HepG2 (cell line): ENCODE measurements around the gene AHNAK. TPM values are rescaled to one million over a fixed set of nuclear protein-coding genes. Genes with fewer than 3 reads are reported as not detected.

Source experiments
- ADNP ChIP-seq: sonication (generic); formaldehyde crosslinking; IDR thresholded peaks from 2 replicates; pipeline ENCODE4 v1.4.0; 2020; ENCODE audit warnings: missing genetic modification reagents
- CBX5 ChIP-seq: sonication (generic); formaldehyde crosslinking; IDR thresholded peaks from 2 replicates; pipeline ENCODE4 v1.4.0; 2020; ENCODE audit warnings: missing genetic modification reagents, borderline replicate concordance
- CENPX ChIP-seq: sonication (generic); formaldehyde crosslinking; IDR thresholded peaks from 2 replicates; pipeline ENCODE4 v1.9.0; 2021; ENCODE audit warnings: mild to moderate bottlenecking, missing genetic modification reagents, moderate library complexity
- ELF3 ChIP-seq: IDR thresholded peaks from 2 replicates; pipeline ENCODE4 v1.6.1; 2016; ENCODE audit warnings: missing genetic modification reagents, missing compliant biosample characterization
- KAT2B ChIP-seq: fragments of 150-350 bp; IDR thresholded peaks from 2 replicates; pipeline ENCODE4 v1.6.1; 2014; ENCODE audit warnings: low read depth, low read length, borderline replicate concordance
- KDM5A ChIP-seq: fragments of 200-600 bp; sonication (generic); IDR thresholded peaks from 2 replicates; pipeline ENCODE4 v1.7.0; 2018; ENCODE audit warnings: antibody characterized with exemption, mild to moderate bottlenecking, low read length, borderline replicate concordance
- MTF1 ChIP-seq: sonication (generic); formaldehyde crosslinking; IDR thresholded peaks from 2 replicates; pipeline ENCODE4 v1.5.0; 2020; ENCODE audit warnings: missing genetic modification reagents
- MYNN ChIP-seq: sonication (generic); formaldehyde crosslinking; IDR thresholded peaks from 2 replicates; pipeline ENCODE4 v1.4.0; 2020; ENCODE audit warnings: mild to moderate bottlenecking, low read depth, missing genetic modification reagents
- SAP130 ChIP-seq: IDR thresholded peaks from 2 replicates; pipeline ENCODE4 v1.6.1; 2016; ENCODE audit warnings: low read depth
- SMARCC2 ChIP-seq: fragments of 450-650 bp; IDR thresholded peaks from 2 replicates; pipeline ENCODE4 v1.6.1; 2017; ENCODE audit warnings: antibody characterized with exemption, mild to moderate bottlenecking
- TBX2 ChIP-seq: sonication (generic); formaldehyde crosslinking; IDR thresholded peaks from 2 replicates; pipeline ENCODE4 v1.5.0; 2020; ENCODE audit warnings: missing genetic modification reagents, mild to moderate bottlenecking, borderline replicate concordance
- TMF1 ChIP-seq: sonication (generic); formaldehyde crosslinking; IDR thresholded peaks from 2 replicates; pipeline ENCODE4 v1.8.1; 2022; ENCODE audit warnings: low read depth, missing genetic modification reagents
- YEATS2 ChIP-seq: sonication (generic); formaldehyde crosslinking; IDR thresholded peaks from 2 replicates; pipeline ENCODE4 v1.4.0; 2020; ENCODE audit warnings: missing genetic modification reagents, borderline replicate concordance
- YY1 ChIP-seq: IDR thresholded peaks from 2 replicates; pipeline ENCODE4 v1.6.1; 2011; ENCODE audit warnings: low read length, low read depth, moderate library complexity, mild to moderate bottlenecking; ENCODE audit not compliant: insufficient read depth, insufficient replicate concordance
- ZBTB42 ChIP-seq: sonication (generic); formaldehyde crosslinking; IDR thresholded peaks from 2 replicates; pipeline ENCODE4 v1.5.0; 2020; ENCODE audit warnings: mild to moderate bottlenecking, missing genetic modification reagents
- ZFP36L1 ChIP-seq: sonication (generic); formaldehyde crosslinking; IDR thresholded peaks from 2 replicates; pipeline ENCODE4 v1.8.0; 2022; ENCODE audit warnings: mild to moderate bottlenecking, missing genetic modification reagents, moderate library complexity
- ZNF17 ChIP-seq: sonication (generic); formaldehyde crosslinking; IDR thresholded peaks from 2 replicates; pipeline ENCODE4 v1.5.0; 2020; ENCODE audit warnings: mild to moderate bottlenecking, missing genetic modification reagents
- ZNF296 ChIP-seq: sonication (generic); formaldehyde crosslinking; conservative IDR thresholded peaks from 2 replicates; pipeline ENCODE4 v1.5.0; 2020; ENCODE audit warnings: mild to moderate bottlenecking, missing genetic modification reagents
- ZNF451 ChIP-seq: sonication (generic); formaldehyde crosslinking; IDR thresholded peaks from 2 replicates; pipeline ENCODE4 v1.5.0; 2020; ENCODE audit warnings: mild to moderate bottlenecking, missing genetic modification reagents
- ZNF562 ChIP-seq: sonication (generic); formaldehyde crosslinking; IDR thresholded peaks from 2 replicates; pipeline ENCODE4 v1.8.0; 2022; ENCODE audit warnings: missing genetic modification reagents, borderline replicate concordance
- ZNF564 ChIP-seq: sonication (generic); formaldehyde crosslinking; IDR thresholded peaks from 2 replicates; pipeline ENCODE4 v1.8.1; 2023; ENCODE audit warnings: mild to moderate bottlenecking, missing genetic modification reagents
- ZNF615 ChIP-seq: sonication (generic); formaldehyde crosslinking; IDR thresholded peaks from 2 replicates; pipeline ENCODE4 v1.5.0; 2020; ENCODE audit warnings: mild to moderate bottlenecking, missing genetic modification reagents, borderline replicate concordance
- ZSCAN22 ChIP-seq: sonication (generic); formaldehyde crosslinking; IDR thresholded peaks from 2 replicates; pipeline ENCODE4 v1.4.0; 2020; ENCODE audit warnings: mild to moderate bottlenecking, missing genetic modification reagents
- ZSCAN31 ChIP-seq: sonication (generic); formaldehyde crosslinking; IDR thresholded peaks from 2 replicates; pipeline ENCODE4 v1.5.0; 2020; ENCODE audit warnings: low read depth, mild to moderate bottlenecking, missing genetic modification reagents
- polyA plus RNA-seq, 8 experiments: library from polyadenylated mRNA; depleted of rRNA in 3 of 8; stranded (reverse) in 7 of 8; unstranded in 1 of 8; fragments of >200 nt; fragmentation: Illumina TruSeq in 4 of 8; extraction: Trizol in 4 of 8; gene quantifications; 2 replicates each; pipeline versions ENCODE4 v1.2.1 to v1.2.3, GENCODE V29; 2011 to 2016; ENCODE audit warnings: low read depth in 4 of 8, missing spikeins in 1 of 8, mixed read lengths in 1 of 8; ENCODE audit not compliant: insufficient read depth in 1 of 8
- total RNA-seq, 5 experiments: library from RNA; depleted of rRNA; stranded (reverse); fragments of >200 nt; fragmentation: Illumina TruSeq; extraction: Trizol; gene quantifications; 2 replicates each; pipeline ENCODE4 v1.2.3, GENCODE V29; 2016; ENCODE audit warnings: low read depth in 1 of 5
- TF ChIP-seq, protein P1 (sequence below): sonication (generic); formaldehyde crosslinking; IDR thresholded peaks from 2 replicates; pipeline ENCODE4 v1.4.0; 2020; ENCODE audit warnings: missing genetic modification reagents

The AHNAK gene
- total and polyA plus RNA-seq, 2 of the 13 experiments (the other 11 are each of a cell fraction or from before 2014, with no cell fraction given) = 23.4 to 25.0 TPM

DNA sequence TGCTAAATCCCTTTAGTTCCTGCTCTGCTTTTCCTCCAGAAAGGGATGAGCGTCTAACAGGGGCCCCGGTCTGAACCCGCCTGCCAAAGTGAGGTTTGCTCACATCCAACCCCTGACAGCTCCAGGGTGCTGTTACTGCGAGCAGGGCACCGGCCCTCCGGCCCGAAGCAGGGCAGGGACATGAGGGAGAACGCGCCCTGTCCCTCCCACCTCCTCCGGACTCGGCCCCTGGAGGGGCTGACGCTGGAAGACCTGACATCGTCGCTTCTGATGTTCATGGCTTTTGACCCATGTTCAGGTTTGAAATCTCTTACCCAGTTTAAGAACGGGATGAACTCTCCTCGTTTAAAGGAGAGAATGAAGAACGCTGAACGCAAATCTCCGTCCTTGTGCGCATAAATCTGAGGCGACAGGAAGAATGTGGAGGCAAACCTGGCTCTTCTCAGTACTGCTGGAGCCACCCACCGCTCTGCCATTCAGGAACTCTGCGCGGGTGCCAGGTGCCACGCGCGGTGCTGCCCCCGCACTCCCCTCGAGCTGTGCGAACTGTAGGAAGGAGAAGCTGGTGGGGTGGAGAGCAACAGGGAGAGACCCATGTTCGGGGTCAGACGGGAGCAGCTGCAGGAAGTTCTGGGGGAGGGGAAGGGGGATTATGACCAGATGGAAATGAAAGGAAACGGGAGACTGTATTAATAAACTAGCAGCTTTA is 27.9 kb upstream of the AHNAK start (continued):
- TF ChIP-seq KDM5A = no peak
- no peak for TF ChIP-seq ELF3 (CRISPR knock-in tag)
- no peak for TF ChIP-seq ADNP (CRISPR knock-in tag)
- TF ChIP-seq ZSCAN31 = peak; percentile 39
- TF ChIP-seq ZNF615 (CRISPR knock-in tag) = no peak
- no peak for TF ChIP-seq ZNF296
- TF ChIP-seq ZNF451 (CRISPR knock-in tag) = no peak
- TF ChIP-seq ZNF17 (CRISPR knock-in tag) = no peak
- TF ChIP-seq CENPX (CRISPR knock-in tag) = no peak
- TF ChIP-seq, protein P1, sequence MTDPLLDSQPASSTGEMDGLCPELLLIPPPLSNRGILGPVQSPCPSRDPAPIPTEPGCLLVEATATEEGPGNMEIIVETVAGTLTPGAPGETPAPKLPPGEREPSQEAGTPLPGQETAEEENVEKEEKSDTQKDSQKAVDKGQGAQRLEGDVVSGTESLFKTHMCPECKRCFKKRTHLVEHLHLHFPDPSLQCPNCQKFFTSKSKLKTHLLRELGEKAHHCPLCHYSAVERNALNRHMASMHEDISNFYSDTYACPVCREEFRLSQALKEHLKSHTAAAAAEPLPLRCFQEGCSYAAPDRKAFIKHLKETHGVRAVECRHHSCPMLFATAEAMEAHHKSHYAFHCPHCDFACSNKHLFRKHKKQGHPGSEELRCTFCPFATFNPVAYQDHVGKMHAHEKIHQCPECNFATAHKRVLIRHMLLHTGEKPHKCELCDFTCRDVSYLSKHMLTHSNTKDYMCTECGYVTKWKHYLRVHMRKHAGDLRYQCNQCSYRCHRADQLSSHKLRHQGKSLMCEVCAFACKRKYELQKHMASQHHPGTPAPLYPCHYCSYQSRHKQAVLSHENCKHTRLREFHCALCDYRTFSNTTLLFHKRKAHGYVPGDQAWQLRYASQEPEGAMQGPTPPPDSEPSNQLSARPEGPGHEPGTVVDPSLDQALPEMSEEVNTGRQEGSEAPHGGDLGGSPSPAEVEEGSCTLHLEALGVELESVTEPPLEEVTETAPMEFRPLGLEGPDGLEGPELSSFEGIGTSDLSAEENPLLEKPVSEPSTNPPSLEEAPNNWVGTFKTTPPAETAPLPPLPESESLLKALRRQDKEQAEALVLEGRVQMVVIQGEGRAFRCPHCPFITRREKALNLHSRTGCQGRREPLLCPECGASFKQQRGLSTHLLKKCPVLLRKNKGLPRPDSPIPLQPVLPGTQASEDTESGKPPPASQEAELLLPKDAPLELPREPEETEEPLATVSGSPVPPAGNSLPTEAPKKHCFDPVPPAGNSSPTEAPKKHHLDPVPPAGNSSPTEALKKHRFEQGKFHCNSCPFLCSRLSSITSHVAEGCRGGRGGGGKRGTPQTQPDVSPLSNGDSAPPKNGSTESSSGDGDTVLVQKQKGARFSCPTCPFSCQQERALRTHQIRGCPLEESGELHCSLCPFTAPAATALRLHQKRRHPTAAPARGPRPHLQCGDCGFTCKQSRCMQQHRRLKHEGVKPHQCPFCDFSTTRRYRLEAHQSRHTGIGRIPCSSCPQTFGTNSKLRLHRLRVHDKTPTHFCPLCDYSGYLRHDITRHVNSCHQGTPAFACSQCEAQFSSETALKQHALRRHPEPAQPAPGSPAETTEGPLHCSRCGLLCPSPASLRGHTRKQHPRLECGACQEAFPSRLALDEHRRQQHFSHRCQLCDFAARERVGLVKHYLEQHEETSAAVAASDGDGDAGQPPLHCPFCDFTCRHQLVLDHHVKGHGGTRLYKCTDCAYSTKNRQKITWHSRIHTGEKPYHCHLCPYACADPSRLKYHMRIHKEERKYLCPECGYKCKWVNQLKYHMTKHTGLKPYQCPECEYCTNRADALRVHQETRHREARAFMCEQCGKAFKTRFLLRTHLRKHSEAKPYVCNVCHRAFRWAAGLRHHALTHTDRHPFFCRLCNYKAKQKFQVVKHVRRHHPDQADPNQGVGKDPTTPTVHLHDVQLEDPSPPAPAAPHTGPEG (CRISPR knock-in tag) = no peak
- no peak for TF ChIP-seq MTF1 (CRISPR knock-in tag)
- no peak for TF ChIP-seq ZNF564 (CRISPR knock-in tag)
- peak; percentile 11; the same call in 1 of the 2 replicates for TF ChIP-seq ZBTB42 (CRISPR knock-in tag)
- TF ChIP-seq TMF1 (CRISPR knock-in tag) = peak; percentile 64; the same call in 1 of the 2 replicates
- 0 out of 2 replicates have a peak, but pooled peaks have one; percentile 8 for TF ChIP-seq ZFP36L1
- no peak for TF ChIP-seq MYNN (CRISPR knock-in tag)
- TF ChIP-seq CBX5 (CRISPR knock-in tag) = no peak
- no peak for TF ChIP-seq ZNF562 (CRISPR knock-in tag)
- no peak for TF ChIP-seq YEATS2
- no peak for TF ChIP-seq YY1
- TF ChIP-seq ZSCAN22 = no peak
- TF ChIP-seq KAT2B = no peak
- no peak for TF ChIP-seq SAP130 (CRISPR knock-in tag)
- TF ChIP-seq SMARCC2 = no peak
- peak; percentile 49 for TF ChIP-seq TBX2
